ENCODE data around the gene ABCB9. TPM values are rescaled to one million over a fixed set of nuclear protein-coding genes. Genes with fewer than 3 reads are reported as not detected.

The ABCB9 gene
- total RNA-seq, 2 donors from 2014 or later: 8.2 to 50.0 TPM

- no peaks in the 10 kb centered on the region for H3K36me3 ChIP-seq
- H3K27me3 ChIP-seq (replicated peaks; ENCODE audit: insufficient read depth): no peaks in the 10 kb centered on the region
- no peak for TF ChIP-seq POLR2A (IDR thresholded peaks at IDR 0.05)
- no peak for TF ChIP-seq POLR2AphosphoS5 (IDR thresholded peaks at IDR 0.05)
- TF ChIP-seq CTCF (IDR thresholded peaks at IDR 0.05): no peak
- intact Hi-C loops (cut with DNase I): loop anchor here (5.0 kb wide), 3 partner anchors 172 to 602 kb away; partner anchors contain the start of genes MPHOSPH9, MTRFR, PITPNM2 and TMED2
- peak overlapping the region; percentile 84 to 85 for H3K27ac ChIP-seq
- 6% methylated on average over 7 of the region's 7 CpGs for WGBS
- no peak for DNase-seq (ENCODE audit: low spot score)
- H3K9me3 ChIP-seq: no peaks in the 10 kb centered on the region
- H3K4me1 ChIP-seq (replicated peaks): peaks cover 44% of the 10 kb centered on the region
- peak overlapping the region; percentile 95 to 97 for H3K4me3 ChIP-seq
Observed at GRCh38 chr12:122979908-122980182, 13.6 kb upstream of the ABCB9 start.

- Histone ChIP-seq H3K27ac (no peak overlapping the region), H3K4me1 (replicated peaks) (peaks cover 42% of the 10 kb centered on the region), H3K4me3 (peak overlapping the region; percentile 95 to 97), H3K36me3 (no peaks in the 10 kb centered on the region), H3K9me3 (no peaks in the 10 kb centered on the region), H3K27me3 (replicated peaks; ENCODE audit: insufficient read depth) (no peaks in the 10 kb centered on the region)
- DNase-seq (ENCODE audit: low spot score): no peak
- intact Hi-C loops (cut with DNase I): no loop called here
- no peak for TF ChIP-seq CTCF (IDR thresholded peaks at IDR 0.05)
- TF ChIP-seq POLR2AphosphoS5 (IDR thresholded peaks at IDR 0.05): no peak
- TF ChIP-seq POLR2A (IDR thresholded peaks at IDR 0.05): no peak
- 61% methylated on average over 17 of the region's 28 CpGs for WGBS
Observed at GRCh38 chr12:122979001-122979907, 13.0 kb upstream of the ABCB9 start.

GRCh38 chr12:122978507-122978955 lies 12.3 kb upstream of the ABCB9 start:
- intact Hi-C loops (cut with DNase I): no loop called here
- no peaks in the 10 kb centered on the region for H3K36me3 ChIP-seq
- TF ChIP-seq POLR2AphosphoS5 (IDR thresholded peaks at IDR 0.05) (no peak), POLR2A (IDR thresholded peaks at IDR 0.05) (no peak), CTCF (IDR thresholded peaks at IDR 0.05) (no peak)
- H3K9me3 ChIP-seq: no peaks in the 10 kb centered on the region
- H3K27ac ChIP-seq: no peak overlapping the region
- 88% methylated on average over 21 of the region's 21 CpGs for WGBS
- H3K4me1 ChIP-seq (replicated peaks): peaks cover 39% of the 10 kb centered on the region
- no peak for DNase-seq (ENCODE audit: low spot score)
- H3K27me3 ChIP-seq (replicated peaks; ENCODE audit: insufficient read depth): no peaks in the 10 kb centered on the region
- H3K4me3 ChIP-seq: no peak overlapping the region

GRCh38 chr12:122977655-122978392 lies 11.6 kb upstream of the ABCB9 start:
- no peaks in the 10 kb centered on the region for H3K27me3 ChIP-seq (replicated peaks; ENCODE audit: insufficient read depth)
- H3K4me3 ChIP-seq: no peak overlapping the region
- no peak overlapping the region for H3K27ac ChIP-seq
- peaks cover 39% of the 10 kb centered on the region for H3K4me1 ChIP-seq (replicated peaks)
- no peak for DNase-seq (ENCODE audit: low spot score)
- TF ChIP-seq POLR2A (IDR thresholded peaks at IDR 0.05): no peak
- no peaks in the 10 kb centered on the region for H3K9me3 ChIP-seq
- 92% methylated on average over 6 of the region's 9 CpGs for WGBS
- no peaks in the 10 kb centered on the region for H3K36me3 ChIP-seq
- intact Hi-C loops (cut with DNase I): no loop called here

- 91% methylated on average over 6 of the region's 6 CpGs for WGBS
- H3K9me3 ChIP-seq: no peaks in the 10 kb centered on the region
- intact Hi-C loops (cut with DNase I): no loop called here
- peaks cover 35% of the 10 kb centered on the region for H3K4me1 ChIP-seq (replicated peaks)
- TF ChIP-seq POLR2A (IDR thresholded peaks at IDR 0.05) (no peak), CTCF (IDR thresholded peaks at IDR 0.05) (no peak), POLR2AphosphoS5 (IDR thresholded peaks at IDR 0.05) (no peak)
- H3K27ac ChIP-seq: no peak overlapping the region
- no peak for DNase-seq (ENCODE audit: low spot score)
- no peaks in the 10 kb centered on the region for H3K27me3 ChIP-seq (replicated peaks; ENCODE audit: insufficient read depth)
- no peak overlapping the region for H3K4me3 ChIP-seq
- H3K36me3 ChIP-seq: no peaks in the 10 kb centered on the region
Observed at GRCh38 chr12:122977153-122977552, 10.9 kb upstream of the ABCB9 start.

All from prostate gland (tissue), 2 donors.